ENCODE data around the gene NTN3. TPM values are rescaled to one million over a fixed set of nuclear protein-coding genes. Genes with fewer than 3 reads are reported as not detected.

Gene NTN3
- polyA plus RNA-seq, 2 of the 4 experiments (the other 2 are of a cell fraction): not detected

DNA sequence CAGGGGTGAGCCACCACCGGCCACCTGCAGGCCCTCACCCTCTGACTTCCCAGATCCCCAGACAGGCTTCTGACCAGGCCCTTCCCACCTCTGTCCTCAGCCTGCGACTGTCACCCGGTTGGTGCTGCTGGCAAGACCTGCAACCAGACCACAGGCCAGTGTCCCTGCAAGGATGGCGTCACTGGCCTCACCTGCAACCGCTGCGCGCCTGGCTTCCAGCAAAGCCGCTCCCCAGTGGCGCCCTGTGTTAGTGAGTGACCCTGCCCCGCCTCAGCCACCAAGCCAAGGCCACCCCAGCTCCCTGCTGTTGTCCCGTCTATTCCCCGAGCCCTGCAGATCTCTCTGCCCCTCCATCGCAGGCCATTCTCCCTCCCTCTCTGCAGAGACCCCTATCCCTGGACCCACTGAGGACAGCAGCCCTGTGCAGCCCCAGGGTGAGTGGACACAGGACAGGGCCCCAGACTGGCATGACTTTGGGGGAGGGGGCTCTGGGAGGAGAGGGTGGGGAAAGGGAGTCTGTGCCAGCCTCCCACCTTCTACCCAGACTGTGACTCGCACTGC lies 1.9 kb downstream of the NTN3 start:
- Histone ChIP-seq H3K9me3 (no peaks in the 10 kb centered on the region), H3K4me2 (peak overlapping the region; percentile 100), H3K27ac (peak overlapping the region; percentile 97 to 99; a peak in 5 of 6 replicates), H3K4me1 (peaks cover 41% of the 10 kb centered on the region), H3K4me3 (peak overlapping the region; percentile 98)
- ATAC-seq (no peak), FAIRE-seq (no peak), DNase-seq (ENCODE audit: low read depth in 1 of 2, low spot score in 1 of 2) (no peak)
- ChIA-PET CTCF (interaction anchor here (0.6 to 2.8 kb wide), 8 partner anchors 10 to 221 kb away, joined by 3 to 17 read pairs (median 4); partner anchors contain the start of genes ABCA3, CCNF, ECI1 and TEDC2), POLR2A (interaction anchor here (0.6 kb wide), 1 partner anchor 204 kb away, joined by 4 read pairs; no protein-coding TSS in a partner anchor)
- WGBS (ENCODE audit: missing lambda C conversion rate): 88% methylated on average over 14 of the region's 14 CpGs
- no peak for TF ChIP-seq ZSCAN20 (CRISPR knock-in tag; IDR thresholded peaks at IDR 0.05)
- TF ChIP-seq ZFP36 (IDR thresholded peaks at IDR 0.05; ENCODE audit: borderline replicate concordance, partially characterized antibody): no peak
- TF ChIP-seq, protein P1, sequence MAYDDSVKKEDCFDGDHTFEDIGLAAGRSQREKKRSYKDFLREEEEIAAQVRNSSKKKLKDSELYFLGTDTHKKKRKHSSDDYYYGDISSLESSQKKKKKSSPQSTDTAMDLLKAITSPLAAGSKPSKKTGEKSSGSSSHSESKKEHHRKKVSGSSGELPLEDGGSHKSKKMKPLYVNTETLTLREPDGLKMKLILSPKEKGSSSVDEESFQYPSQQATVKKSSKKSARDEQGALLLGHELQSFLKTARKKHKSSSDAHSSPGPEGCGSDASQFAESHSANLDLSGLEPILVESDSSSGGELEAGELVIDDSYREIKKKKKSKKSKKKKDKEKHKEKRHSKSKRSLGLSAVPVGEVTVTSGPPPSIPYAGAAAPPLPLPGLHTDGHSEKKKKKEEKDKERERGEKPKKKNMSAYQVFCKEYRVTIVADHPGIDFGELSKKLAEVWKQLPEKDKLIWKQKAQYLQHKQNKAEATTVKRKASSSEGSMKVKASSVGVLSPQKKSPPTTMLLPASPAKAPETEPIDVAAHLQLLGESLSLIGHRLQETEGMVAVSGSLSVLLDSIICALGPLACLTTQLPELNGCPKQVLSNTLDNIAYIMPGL (CRISPR knock-in tag; IDR thresholded peaks at IDR 0.05; ENCODE audit: borderline replicate concordance): no peak
- TF ChIP-seq, protein P2, sequence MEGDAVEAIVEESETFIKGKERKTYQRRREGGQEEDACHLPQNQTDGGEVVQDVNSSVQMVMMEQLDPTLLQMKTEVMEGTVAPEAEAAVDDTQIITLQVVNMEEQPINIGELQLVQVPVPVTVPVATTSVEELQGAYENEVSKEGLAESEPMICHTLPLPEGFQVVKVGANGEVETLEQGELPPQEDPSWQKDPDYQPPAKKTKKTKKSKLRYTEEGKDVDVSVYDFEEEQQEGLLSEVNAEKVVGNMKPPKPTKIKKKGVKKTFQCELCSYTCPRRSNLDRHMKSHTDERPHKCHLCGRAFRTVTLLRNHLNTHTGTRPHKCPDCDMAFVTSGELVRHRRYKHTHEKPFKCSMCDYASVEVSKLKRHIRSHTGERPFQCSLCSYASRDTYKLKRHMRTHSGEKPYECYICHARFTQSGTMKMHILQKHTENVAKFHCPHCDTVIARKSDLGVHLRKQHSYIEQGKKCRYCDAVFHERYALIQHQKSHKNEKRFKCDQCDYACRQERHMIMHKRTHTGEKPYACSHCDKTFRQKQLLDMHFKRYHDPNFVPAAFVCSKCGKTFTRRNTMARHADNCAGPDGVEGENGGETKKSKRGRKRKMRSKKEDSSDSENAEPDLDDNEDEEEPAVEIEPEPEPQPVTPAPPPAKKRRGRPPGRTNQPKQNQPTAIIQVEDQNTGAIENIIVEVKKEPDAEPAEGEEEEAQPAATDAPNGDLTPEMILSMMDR (IDR thresholded peaks at IDR 0.05): no peak
- no peak for TF ChIP-seq NR3C1 (IDR thresholded peaks at IDR 0.05)
- no peak for TF ChIP-seq SREBF2 (IDR thresholded peaks at IDR 0.05)
- no peak for TF ChIP-seq HDAC2 (IDR thresholded peaks at IDR 0.05)
- no peak for TF ChIP-seq ESRRA (IDR thresholded peaks at IDR 0.05; ENCODE audit: borderline replicate concordance, low read length)
- TF ChIP-seq, protein P3, sequence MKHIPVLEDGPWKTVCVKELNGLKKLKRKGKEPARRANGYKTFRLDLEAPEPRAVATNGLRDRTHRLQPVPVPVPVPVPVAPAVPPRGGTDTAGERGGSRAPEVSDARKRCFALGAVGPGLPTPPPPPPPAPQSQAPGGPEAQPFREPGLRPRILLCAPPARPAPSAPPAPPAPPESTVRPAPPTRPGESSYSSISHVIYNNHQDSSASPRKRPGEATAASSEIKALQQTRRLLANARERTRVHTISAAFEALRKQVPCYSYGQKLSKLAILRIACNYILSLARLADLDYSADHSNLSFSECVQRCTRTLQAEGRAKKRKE (CRISPR knock-in tag; IDR thresholded peaks at IDR 0.05; ENCODE audit: low read depth): no peak

DNA sequence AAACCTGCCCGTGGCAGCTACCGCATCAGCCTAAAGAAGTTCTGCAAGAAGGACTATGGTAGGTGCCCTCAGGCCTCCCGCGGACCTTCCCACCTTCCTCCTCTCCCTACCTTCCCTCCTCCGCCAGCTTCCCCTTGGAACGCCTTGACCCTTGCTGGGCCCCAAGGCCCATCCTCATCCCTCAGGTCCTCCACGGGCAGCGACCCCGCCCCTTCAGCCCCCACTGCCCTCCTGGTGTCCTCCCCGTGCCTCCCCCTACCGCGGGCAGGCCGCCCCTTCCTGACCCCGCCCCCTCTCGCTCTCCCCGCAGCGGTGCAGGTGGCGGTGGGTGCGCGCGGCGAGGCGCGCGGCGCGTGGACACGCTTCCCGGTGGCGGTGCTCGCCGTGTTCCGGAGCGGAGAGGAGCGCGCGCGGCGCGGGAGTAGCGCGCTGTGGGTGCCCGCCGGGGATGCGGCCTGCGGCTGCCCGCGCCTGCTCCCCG lies 2.4 kb downstream of the NTN3 start:
- Histone ChIP-seq H3K4me3 (peak overlapping the region; percentile 98), H3K4me2 (peak overlapping the region; percentile 100), H3K4me1 (peaks cover 35% of the 10 kb centered on the region), H3K27ac (peak overlapping the region; percentile 97 to 99), H3K9me3 (no peaks in the 10 kb centered on the region)
- WGBS (ENCODE audit: missing lambda C conversion rate): 35% methylated on average over 8 of the region's 49 CpGs
- CTCF ChIA-PET: interaction anchor here (0.6 to 2.8 kb wide), 8 partner anchors 9 to 222 kb away, joined by 3 to 17 read pairs (median 4); partner anchors contain the start of genes ABCA3, CCNF, ECI1 and TEDC2
- peak in 1 of 2 experiments; percentile 0; a peak in 1 of 6 replicates for ATAC-seq
- peak in 1 of 2 experiments; percentile 31 for DNase-seq (ENCODE audit: low read depth in 1 of 2, low spot score in 1 of 2)
- no peak for FAIRE-seq
- POLR2A ChIA-PET: interaction anchor here (0.6 to 1.9 kb wide), 2 partner anchors 43 to 205 kb away, joined by 4 to 9 read pairs; partner anchors contain the start of gene CCNF
- TF ChIP-seq, protein P4, sequence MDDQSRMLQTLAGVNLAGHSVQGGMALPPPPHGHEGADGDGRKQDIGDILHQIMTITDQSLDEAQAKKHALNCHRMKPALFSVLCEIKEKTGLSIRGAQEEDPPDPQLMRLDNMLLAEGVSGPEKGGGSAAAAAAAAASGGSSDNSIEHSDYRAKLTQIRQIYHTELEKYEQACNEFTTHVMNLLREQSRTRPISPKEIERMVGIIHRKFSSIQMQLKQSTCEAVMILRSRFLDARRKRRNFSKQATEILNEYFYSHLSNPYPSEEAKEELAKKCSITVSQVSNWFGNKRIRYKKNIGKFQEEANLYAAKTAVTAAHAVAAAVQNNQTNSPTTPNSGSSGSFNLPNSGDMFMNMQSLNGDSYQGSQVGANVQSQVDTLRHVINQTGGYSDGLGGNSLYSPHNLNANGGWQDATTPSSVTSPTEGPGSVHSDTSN (IDR thresholded peaks at IDR 0.05): 0 out of 2 replicates have a peak, but pooled peaks have one; percentile 42
- TF ChIP-seq BHLHE40 (IDR thresholded peaks at IDR 0.05; ENCODE audit: low read depth, low read length): no peak

DNA sequence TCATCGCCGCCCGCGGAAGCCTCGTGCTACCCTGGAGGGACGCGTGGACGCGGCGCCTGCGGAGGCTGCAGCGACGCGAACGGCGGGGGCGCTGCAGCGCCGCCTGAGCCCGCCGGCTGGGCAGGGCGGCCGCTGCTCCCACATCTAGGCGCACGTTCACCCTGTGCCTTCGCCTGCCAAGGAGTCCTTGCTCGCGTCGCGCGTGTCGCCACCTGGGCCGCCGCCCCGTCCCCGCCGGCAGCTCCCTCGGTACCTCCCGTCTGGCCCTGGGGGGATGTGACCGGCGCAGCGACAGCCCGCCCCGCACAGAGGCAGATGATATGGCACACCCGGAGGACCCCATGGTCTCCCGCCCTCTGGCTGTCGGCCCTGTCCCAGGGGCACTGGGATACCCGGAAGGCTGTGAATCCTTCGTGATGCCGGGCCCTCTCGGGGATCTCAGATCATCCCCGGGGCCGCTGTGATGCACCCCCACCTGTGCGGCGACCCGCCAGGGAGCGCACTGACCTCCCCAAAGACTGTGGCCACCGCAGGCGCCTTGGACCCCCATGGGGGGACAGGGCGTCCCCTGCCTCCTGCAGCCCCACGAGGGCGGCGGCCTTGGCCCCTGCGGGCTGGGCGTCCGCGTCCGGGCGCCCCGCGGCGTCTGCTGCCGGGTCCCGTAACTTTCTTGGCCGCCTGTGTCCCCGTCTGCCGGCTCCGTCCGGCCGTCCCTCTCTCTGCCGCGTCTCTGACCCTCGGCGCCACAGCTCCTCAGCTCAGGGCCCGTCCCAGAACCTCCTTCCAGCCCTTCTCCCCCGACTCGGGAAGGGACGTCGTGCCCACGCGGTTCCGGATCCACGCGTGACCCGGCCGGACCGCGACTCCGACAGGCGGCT lies 3.1 kb downstream of the NTN3 start:
- Histone ChIP-seq H3K4me2 (peak overlapping the region; percentile 100), H3K27ac (peak overlapping the region; percentile 97 to 99), H3K4me1 (peaks cover 28% of the 10 kb centered on the region), H3K9me3 (no peaks in the 10 kb centered on the region), H3K4me3 (peak overlapping the region; percentile 98)
- POLR2A ChIA-PET: interaction anchor here (0.6 to 1.9 kb wide), 5 partner anchors 12 to 319 kb away, joined by 3 to 9 read pairs (median 3); partner anchors contain the start of genes CCNF, TEDC2 and TRAF7
- DNase-seq (ENCODE audit: low read depth in 1 of 2, low spot score in 1 of 2) (peak; percentile 56 to 72), FAIRE-seq (no peak), ATAC-seq (peak; percentile 69 to 72)
- 1% methylated on average over 15 of the region's 100 CpGs for WGBS (ENCODE audit: missing lambda C conversion rate)
- CTCF ChIA-PET: interaction anchor here (1.0 to 2.8 kb wide), 9 partner anchors 11 to 334 kb away, joined by 3 to 17 read pairs (median 3); partner anchors contain the start of genes ABCA3 and TEDC2
- no peak for TF ChIP-seq SMC3 (IDR thresholded peaks at IDR 0.05)
- TF ChIP-seq ESRRA (IDR thresholded peaks at IDR 0.05; ENCODE audit: borderline replicate concordance, low read length): no peak
- no peak for TF ChIP-seq TP53 (CRISPR knock-in tag; IDR thresholded peaks at IDR 0.05)
- peak; percentile 76; the same call in 1 of the 2 replicates for TF ChIP-seq PHF8 (IDR thresholded peaks at IDR 0.05; ENCODE audit: borderline replicate concordance, low read depth)
- TF ChIP-seq, protein P5, sequence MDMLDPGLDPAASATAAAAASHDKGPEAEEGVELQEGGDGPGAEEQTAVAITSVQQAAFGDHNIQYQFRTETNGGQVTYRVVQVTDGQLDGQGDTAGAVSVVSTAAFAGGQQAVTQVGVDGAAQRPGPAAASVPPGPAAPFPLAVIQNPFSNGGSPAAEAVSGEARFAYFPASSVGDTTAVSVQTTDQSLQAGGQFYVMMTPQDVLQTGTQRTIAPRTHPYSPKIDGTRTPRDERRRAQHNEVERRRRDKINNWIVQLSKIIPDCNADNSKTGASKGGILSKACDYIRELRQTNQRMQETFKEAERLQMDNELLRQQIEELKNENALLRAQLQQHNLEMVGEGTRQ (IDR thresholded peaks at IDR 0.05): no peak
- TF ChIP-seq MYC (IDR thresholded peaks at IDR 0.05; ENCODE audit: borderline replicate concordance, low read length): peak; percentile 68; the same call in 1 of the 2 replicates
- peak in 1 of 2 experiments; percentile 30; a peak in 3 of 5 replicates for TF ChIP-seq RAD21 (conservative IDR thresholded peaks at IDR 0.05 in 1 of 2, IDR thresholded peaks at IDR 0.05 in 1 of 2)
- TF ChIP-seq HOXB5 (CRISPR knock-in tag; IDR thresholded peaks at IDR 0.05): no peak
- TF ChIP-seq FOSB (CRISPR knock-in tag; IDR thresholded peaks at IDR 0.05): no peak
- TF ChIP-seq, protein P6, sequence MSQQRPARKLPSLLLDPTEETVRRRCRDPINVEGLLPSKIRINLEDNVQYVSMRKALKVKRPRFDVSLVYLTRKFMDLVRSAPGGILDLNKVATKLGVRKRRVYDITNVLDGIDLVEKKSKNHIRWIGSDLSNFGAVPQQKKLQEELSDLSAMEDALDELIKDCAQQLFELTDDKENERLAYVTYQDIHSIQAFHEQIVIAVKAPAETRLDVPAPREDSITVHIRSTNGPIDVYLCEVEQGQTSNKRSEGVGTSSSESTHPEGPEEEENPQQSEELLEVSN (IDR thresholded peaks at IDR 0.05; ENCODE audit: borderline replicate concordance, low read depth): peak; percentile 65; the same call in 1 of the 2 replicates
- TF ChIP-seq POLR2AphosphoS2 (conservative IDR thresholded peaks at IDR 0.05; ENCODE audit: low read length): no peak
- TF ChIP-seq HDAC2 (IDR thresholded peaks at IDR 0.05): no peak; the same call in 1 of the 2 replicates

Data from A549 (cell line).